Gastroesophageal sphincter (tissue), 4 donors: ENCODE results near the gene MAGEF1. TPM values are rescaled to one million over a fixed set of nuclear protein-coding genes. Genes with fewer than 3 reads are reported as not detected.
A peak's percentile ranks its signal among the peaks of the same experiment; 100 is the strongest.

Experiments used
- ATAC-seq: fragments of 150-250 bp; one replicate; pipeline ENCODE4 v1.9.1; 2016; ENCODE audit warnings: mild to moderate bottlenecking, moderate library complexity
- H3K27ac ChIP-seq, 4 donors: fragments of 200-600 bp; sonication (generic) in 3 of 4; 1 replicate in 3 of 4; 2 replicates in 1 of 4; pipeline ENCODE4 v1.5.1; 2016 to 2019
- H3K27me3 ChIP-seq: fragments of 200-600 bp; sonication (generic); one replicate; pipeline ENCODE4 v1.5.1; 2019
- H3K36me3 ChIP-seq, 2 donors: fragments of 200-600 bp; sonication (generic); one replicate each; pipeline ENCODE4 v1.5.1; 2019; ENCODE audit warnings: control low read depth in 1 of 2
- H3K4me1 ChIP-seq, 3 donors: fragments of 200-600 bp; sonication (generic); 1 replicate in 2 of 3; 2 replicates in 1 of 3; pipeline ENCODE4 v1.5.1; 2016 to 2019; ENCODE audit warnings: control low read depth in 2 of 3
- H3K4me3 ChIP-seq, 2 donors: fragments of 200-600 bp; sonication (generic); one replicate each; pipeline ENCODE4 v1.5.1; 2019; ENCODE audit warnings: mild to moderate bottlenecking in 1 of 2, moderate library complexity in 1 of 2
- H3K9me3 ChIP-seq, 3 donors: fragments of 200-600 bp; sonication (generic); one replicate each; pipeline ENCODE4 v1.5.1; 2017 to 2019; ENCODE audit warnings: control low read depth in 2 of 3
- EP300 ChIP-seq: sonication (generic); formaldehyde crosslinking; IDR thresholded peaks from one replicate; pipeline ENCODE4 v1.6.1; 2017; ENCODE audit warnings: antibody characterized with exemption, mild to moderate bottlenecking
- POLR2A ChIP-seq, 2 donors: fragments of 450-650 bp; IDR thresholded peaks; one replicate each; pipeline ENCODE4 v1.6.1; 2017; ENCODE audit warnings: antibody characterized with exemption in 2 of 2, mild to moderate bottlenecking in 2 of 2, moderate library complexity in 1 of 2
- POLR2AphosphoS5 ChIP-seq: sonication (generic); formaldehyde crosslinking; IDR thresholded peaks from one replicate; pipeline ENCODE4 v1.6.1; 2017; ENCODE audit warnings: antibody characterized with exemption
- WGBS, 2 donors: methylation state at CpG; one replicate each; pipeline ENCODE4 v1.1.5; 2018; ENCODE audit warnings: low coverage in 1 of 2; 5-methylcytosine and 5-hydroxymethylcytosine counted together
- total RNA-seq, 4 donors: library from RNA; depleted of rRNA; stranded (reverse); fragments of >200 nt; gene quantifications; one replicate each; pipeline ENCODE4 v1.1.0, GENCODE V29; 2016
- TF ChIP-seq, protein P1 (sequence below), 4 experiments: fragments of 200-600 bp in 2 of 4; fragments of 450-650 bp in 2 of 4; sonication (generic) in 1 of 4; IDR thresholded peaks; one replicate each; pipeline ENCODE4 v1.5.1; 2017 to 2019; ENCODE audit warnings: antibody characterized with exemption in 4 of 4, mild to moderate bottlenecking in 2 of 4, moderate library complexity in 2 of 4

Gene MAGEF1
- total RNA-seq, 4 donors from 2014 or later: 36.9 to 47.8 (median 41.9) TPM

DNA sequence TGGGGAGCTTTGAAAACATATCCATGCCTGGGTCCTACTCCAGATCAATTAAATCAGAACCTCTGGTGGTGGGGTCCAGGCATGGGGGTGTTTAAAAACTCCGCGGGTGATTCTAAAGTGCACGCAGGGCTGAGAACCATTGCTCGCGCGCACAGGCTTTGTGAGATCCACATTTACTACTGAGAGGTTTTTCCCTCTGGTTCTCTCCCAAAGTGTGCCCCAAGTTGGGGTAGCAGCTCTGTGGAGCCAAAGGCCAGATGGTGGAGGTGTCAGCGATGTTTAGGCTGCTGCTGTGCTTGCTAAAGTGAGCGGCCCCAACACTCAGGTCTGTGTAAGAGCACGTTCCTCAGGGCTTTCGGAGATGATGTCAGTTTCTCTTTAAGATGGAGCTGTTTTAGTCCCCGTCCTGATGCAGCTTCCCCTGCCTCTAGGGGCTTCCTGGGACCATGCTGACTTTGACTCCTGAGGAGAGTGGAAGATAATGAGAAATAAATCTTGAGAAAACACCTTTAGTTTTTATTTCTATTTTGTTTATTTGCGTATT is 13.4 kb upstream of the MAGEF1 start:
- Histone ChIP-seq H3K36me3 (no peaks in the 10 kb centered on the region), H3K9me3 (no peaks in the 10 kb centered on the region), H3K4me3 (no peak overlapping the region), H3K27ac (no peak overlapping the region), H3K27me3 (no peaks in the 10 kb centered on the region), H3K4me1 (peaks cover 0 to 5% (median 0%) of the 10 kb centered on the region in 3 donors)
- TF ChIP-seq, protein P1, sequence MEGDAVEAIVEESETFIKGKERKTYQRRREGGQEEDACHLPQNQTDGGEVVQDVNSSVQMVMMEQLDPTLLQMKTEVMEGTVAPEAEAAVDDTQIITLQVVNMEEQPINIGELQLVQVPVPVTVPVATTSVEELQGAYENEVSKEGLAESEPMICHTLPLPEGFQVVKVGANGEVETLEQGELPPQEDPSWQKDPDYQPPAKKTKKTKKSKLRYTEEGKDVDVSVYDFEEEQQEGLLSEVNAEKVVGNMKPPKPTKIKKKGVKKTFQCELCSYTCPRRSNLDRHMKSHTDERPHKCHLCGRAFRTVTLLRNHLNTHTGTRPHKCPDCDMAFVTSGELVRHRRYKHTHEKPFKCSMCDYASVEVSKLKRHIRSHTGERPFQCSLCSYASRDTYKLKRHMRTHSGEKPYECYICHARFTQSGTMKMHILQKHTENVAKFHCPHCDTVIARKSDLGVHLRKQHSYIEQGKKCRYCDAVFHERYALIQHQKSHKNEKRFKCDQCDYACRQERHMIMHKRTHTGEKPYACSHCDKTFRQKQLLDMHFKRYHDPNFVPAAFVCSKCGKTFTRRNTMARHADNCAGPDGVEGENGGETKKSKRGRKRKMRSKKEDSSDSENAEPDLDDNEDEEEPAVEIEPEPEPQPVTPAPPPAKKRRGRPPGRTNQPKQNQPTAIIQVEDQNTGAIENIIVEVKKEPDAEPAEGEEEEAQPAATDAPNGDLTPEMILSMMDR (IDR thresholded peaks at IDR 0.05): no peak
- no peak for TF ChIP-seq POLR2AphosphoS5
- no peak for TF ChIP-seq EP300
- TF ChIP-seq POLR2A (IDR thresholded peaks at IDR 0.05): no peak
- ATAC-seq: no peak
- 87 to 95% methylated on average over 7 to 9 of the region's 12 CpGs for whole genome bisulfite sequencing, 2 donors

GRCh38 chr3:184724699-184725098 is 12.8 kb upstream of the MAGEF1 start:
- peaks cover 0 to 5% (median 0%) of the 10 kb centered on the region in 3 donors for H3K4me1 ChIP-seq
- ATAC-seq: no peak
- H3K9me3 ChIP-seq: no peaks in the 10 kb centered on the region
- no peak for TF ChIP-seq POLR2AphosphoS5
- TF ChIP-seq POLR2A (IDR thresholded peaks at IDR 0.05): no peak
- TF ChIP-seq, protein P1 (IDR thresholded peaks at IDR 0.05): no peak
- TF ChIP-seq EP300: no peak
- H3K27me3 ChIP-seq: no peaks in the 10 kb centered on the region
- WGBS, 2 donors: 87 to 88% methylated on average over 4 of the region's 4 CpGs
- no peak overlapping the region for H3K27ac ChIP-seq
- H3K4me3 ChIP-seq: no peak overlapping the region
- no peaks in the 10 kb centered on the region for H3K36me3 ChIP-seq

- Histone ChIP-seq H3K27ac (no peak overlapping the region), H3K4me3 (no peak overlapping the region), H3K4me1 (peaks cover 0 to 25% (median 4%) of the 10 kb centered on the region in 3 donors), H3K9me3 (no peaks in the 10 kb centered on the region), H3K36me3 (no peaks in the 10 kb centered on the region), H3K27me3 (no peaks in the 10 kb centered on the region)
- WGBS, 2 donors: 92 to 100% methylated on average over 2 of the region's 4 CpGs
- no peak for ATAC-seq
- TF ChIP-seq POLR2AphosphoS5 (no peak), POLR2A (IDR thresholded peaks at IDR 0.05) (no peak), EP300 (no peak)
- TF ChIP-seq, protein P1 (IDR thresholded peaks at IDR 0.05): no peak
These were observed 7.8 kb upstream of the MAGEF1 start for GRCh38 chr3:184719709-184720108.

- no peak for ATAC-seq
- WGBS, 2 donors: 81% methylated on average over 3 of the region's 3 CpGs; no CpG with 5 or more reads in 1 of the 2 donors
- Histone ChIP-seq H3K4me1 (peaks cover 0 to 25% (median 4%) of the 10 kb centered on the region in 3 donors), H3K9me3 (no peaks in the 10 kb centered on the region), H3K4me3 (no peak overlapping the region), H3K27me3 (no peaks in the 10 kb centered on the region), H3K36me3 (no peaks in the 10 kb centered on the region), H3K27ac (no peak overlapping the region)
- TF ChIP-seq EP300 (no peak), POLR2AphosphoS5 (no peak), POLR2A (IDR thresholded peaks at IDR 0.05) (no peak)
- TF ChIP-seq, protein P1 (IDR thresholded peaks at IDR 0.05): no peak
These were observed 6.6 kb upstream of the MAGEF1 start for GRCh38 chr3:184718431-184718830.

GRCh38 chr3:184717399-184717983 is 5.6 kb upstream of the MAGEF1 start:
- no peaks in the 10 kb centered on the region for H3K27me3 ChIP-seq
- no peak for TF ChIP-seq POLR2A (IDR thresholded peaks at IDR 0.05)
- TF ChIP-seq POLR2AphosphoS5: no peak
- TF ChIP-seq, protein P1 (IDR thresholded peaks at IDR 0.05): no peak
- no peak for TF ChIP-seq EP300
- H3K36me3 ChIP-seq: no peaks in the 10 kb centered on the region
- H3K4me3 ChIP-seq: no peak overlapping the region
- 58 to 59% methylated on average over 3 to 7 of the region's 8 CpGs for WGBS, 2 donors
- H3K27ac ChIP-seq: peak overlapping the region in 3 of 4 donors; percentile 51 to 68 (median 65)
- H3K4me1 ChIP-seq: peaks cover 0 to 25% (median 4%) of the 10 kb centered on the region in 3 donors
- no peak for ATAC-seq
- H3K9me3 ChIP-seq: no peaks in the 10 kb centered on the region
